IMR-90 (cell line): ENCODE data around the gene ERBB4. TPM values are rescaled to one million over a fixed set of nuclear protein-coding genes. Genes with fewer than 3 reads are reported as not detected.

Source experiments
- ATAC-seq: fragments of 200-7000 bp; cut with Tn5 transposase; 2 replicates; pipeline ENCODE4 v1.9.1; 2020; ENCODE audit warnings: low read depth, mild to moderate bottlenecking, moderate library complexity
- BruUV-seq: library from RNA; stranded (reverse); fragments of 400-500 nt; replicated peaks from 2 replicates; lab custom pipeline; 2021; lab: Mats Ljungman, UMichigan
- CTCF ChIA-PET: fragments of 300-600 bp; formaldehyde crosslinking; extraction: SDS; loops from one replicate; lab custom pipeline; 2021; ENCODE audit warnings: antibody characterized with exemption; lab: Yijun Ruan, JAX
- POLR2A ChIA-PET: fragments of 300-600 bp; sonication (Branson Sonifier 250); formaldehyde crosslinking; loops from one replicate; lab custom pipeline; 2022; ENCODE audit warnings: antibody characterized with exemption; ENCODE audit not compliant: unreplicated experiment; lab: Charles Lee
- DNase-seq: peaks from one replicate; pipeline ENCODE4 v3.0.0; 2013
- H2AFZ ChIP-seq: replicated peaks from 2 replicates; pipeline ENCODE3; 2013; ENCODE audit warnings: low read length, mild to moderate bottlenecking; ENCODE audit not compliant: poor library complexity
- H2AK5ac ChIP-seq: 2 replicates; pipeline ENCODE4 v1.6.1; 2013; ENCODE audit warnings: low read depth, low read length, inconsistent platforms
- H2AK9ac ChIP-seq: replicated peaks from 2 replicates; pipeline ENCODE3; 2013; ENCODE audit warnings: mild to moderate bottlenecking, low read depth, low read length, moderate library complexity; ENCODE audit not compliant: poor library complexity
- H2BK120ac ChIP-seq: 2 replicates; pipeline ENCODE4 v1.6.1; 2013; ENCODE audit warnings: low read depth, low read length, inconsistent platforms
- H2BK15ac ChIP-seq: 3 replicates; pipeline ENCODE4 v1.6.1; 2013; ENCODE audit warnings: low read depth, low read length, inconsistent platforms
- H2BK20ac ChIP-seq: 2 replicates; pipeline ENCODE4 v1.6.1; 2013; ENCODE audit warnings: low read depth, mild to moderate bottlenecking, inconsistent platforms, low read length, moderate library complexity
- H2BK5ac ChIP-seq: 2 replicates; pipeline ENCODE4 v1.6.1; 2013; ENCODE audit warnings: mild to moderate bottlenecking, low read depth, low read length, inconsistent platforms; ENCODE audit not compliant: poor library complexity, severe bottlenecking
- H3K14ac ChIP-seq: replicated peaks from 2 replicates; pipeline ENCODE4 v1.6.1; 2013; ENCODE audit warnings: low read depth, low read length, inconsistent platforms
- H3K18ac ChIP-seq: 2 replicates; pipeline ENCODE4 v1.6.1; 2013; ENCODE audit warnings: low read depth, low read length, control low read depth
- H3K23ac ChIP-seq: 2 replicates; pipeline ENCODE4 v1.6.1; 2013; ENCODE audit warnings: low read depth, low read length, inconsistent platforms
- H3K27ac ChIP-seq: 2 replicates; pipeline ENCODE4 v1.5.1; 2013; ENCODE audit warnings: mild to moderate bottlenecking, control low read depth, low read length; ENCODE audit not compliant: insufficient read depth
- H3K27me3 ChIP-seq: 2 replicates; pipeline ENCODE4 v1.6.1; 2013; ENCODE audit warnings: low read length; ENCODE audit not compliant: control insufficient read depth, insufficient read depth
- H3K36me3 ChIP-seq: 2 replicates; pipeline ENCODE4 v1.6.1; 2013; ENCODE audit warnings: low read length, mixed read lengths; ENCODE audit not compliant: control insufficient read depth, insufficient read depth
- H3K4ac ChIP-seq: 2 replicates; pipeline ENCODE4 v1.6.1; 2013; ENCODE audit warnings: low read depth, low read length, inconsistent platforms
- H3K4me1 ChIP-seq: 2 replicates; pipeline ENCODE4 v1.6.1; 2013; ENCODE audit warnings: low read length, mixed read lengths; ENCODE audit not compliant: control insufficient read depth, insufficient read depth
- H3K4me2 ChIP-seq: 2 replicates; pipeline ENCODE4 v1.6.1; 2013; ENCODE audit warnings: low read depth, mild to moderate bottlenecking, control low read depth, low read length, moderate library complexity
- H3K4me3 ChIP-seq: 2 replicates; pipeline ENCODE4 v1.5.1; 2013; ENCODE audit warnings: low read depth, mild to moderate bottlenecking, control low read depth, low read length, moderate library complexity; ENCODE audit not compliant: insufficient read depth
- H3K56ac ChIP-seq: 2 replicates; pipeline ENCODE4 v1.6.1; 2013; ENCODE audit warnings: low read length, inconsistent platforms; ENCODE audit not compliant: insufficient read depth; ENCODE audit errors: extremely low read depth
- H3K79me1 ChIP-seq, 2 experiments: 2 replicates each; pipeline ENCODE4 v1.6.1; 2013; ENCODE audit warnings: low read length in 2 of 2, inconsistent platforms in 1 of 2, low read depth in 1 of 2
- H3K9ac ChIP-seq: 2 replicates; pipeline ENCODE4 v1.6.1; 2013; ENCODE audit warnings: low read depth, low read length, control low read depth
- H3K9me1 ChIP-seq: 2 replicates; pipeline ENCODE4 v1.6.1; 2013; ENCODE audit warnings: low read length, inconsistent platforms; ENCODE audit not compliant: insufficient read depth
- H3K9me3 ChIP-seq: 2 replicates; pipeline ENCODE4 v1.6.1; 2013; ENCODE audit warnings: low read length; ENCODE audit not compliant: control insufficient read depth, insufficient read depth
- H4K20me1 ChIP-seq: 2 replicates; pipeline ENCODE4 v1.6.1; 2013; ENCODE audit warnings: low read length, inconsistent platforms; ENCODE audit not compliant: insufficient read depth
- H4K5ac ChIP-seq: 2 replicates; pipeline ENCODE4 v1.6.1; 2013; ENCODE audit warnings: mild to moderate bottlenecking, low read depth, low read length, control low read depth
- H4K8ac ChIP-seq, 2 experiments: 2 replicates each; pipeline ENCODE4 v1.6.1; 2013; ENCODE audit warnings: low read depth in 2 of 2, low read length in 2 of 2, control low read depth in 1 of 2, inconsistent platforms in 1 of 2
- H4K91ac ChIP-seq: 2 replicates; pipeline ENCODE4 v1.6.1; 2013; ENCODE audit warnings: low read depth, low read length, inconsistent platforms; ENCODE audit not compliant: insufficient read depth
- BHLHE40 ChIP-seq: fragments of 150-350 bp; IDR thresholded peaks from 2 replicates; pipeline ENCODE4 v1.6.1; 2016; ENCODE audit warnings: mild to moderate bottlenecking, low read depth, low read length
- CEBPB ChIP-seq: IDR thresholded peaks from 2 replicates; pipeline ENCODE4 v1.6.1; 2012; ENCODE audit warnings: low read depth, low read length, improper control_type of control experiment
- CHD1 ChIP-seq: IDR thresholded peaks from 2 replicates; pipeline ENCODE4 v1.6.1; 2012; ENCODE audit warnings: low read depth, low read length, improper control_type of control experiment
- CTCF ChIP-seq: conservative IDR thresholded peaks from 2 replicates; pipeline ENCODE4 v1.5.1; 2012; ENCODE audit warnings: mild to moderate bottlenecking, low read depth, low read length, improper control_type of control experiment
- ELK1 ChIP-seq: fragments of 150-350 bp; IDR thresholded peaks from 2 replicates; pipeline ENCODE4 v1.6.1; 2016; ENCODE audit warnings: low read depth, mild to moderate bottlenecking, low read length, moderate library complexity, borderline replicate concordance
- FOS ChIP-seq: fragments of 150-350 bp; IDR thresholded peaks from 2 replicates; pipeline ENCODE4 v1.6.1; 2016; ENCODE audit warnings: low read depth, low read length
- MAFK ChIP-seq: IDR thresholded peaks from 2 replicates; pipeline ENCODE4 v1.6.1; 2012; ENCODE audit warnings: low read depth, low read length, improper control_type of control experiment
- MAZ ChIP-seq: IDR thresholded peaks from 2 replicates; pipeline ENCODE4 v1.6.1; 2012; ENCODE audit warnings: low read depth, mild to moderate bottlenecking, low read length, improper control_type of control experiment, moderate library complexity, borderline replicate concordance
- MXI1 ChIP-seq: IDR thresholded peaks from 2 replicates; pipeline ENCODE4 v1.6.1; 2012; ENCODE audit warnings: low read depth, mild to moderate bottlenecking, low read length, moderate library complexity, borderline replicate concordance
- NFE2L2 ChIP-seq: fragments of 150-350 bp; IDR thresholded peaks from 2 replicates; pipeline ENCODE4 v1.6.1; 2016; ENCODE audit warnings: low read depth, mild to moderate bottlenecking, low read length
- RAD21 ChIP-seq: IDR thresholded peaks from 2 replicates; pipeline ENCODE4 v1.6.1; 2012; ENCODE audit warnings: low read length, improper control_type of control experiment
- RCOR1 ChIP-seq: IDR thresholded peaks from 2 replicates; pipeline ENCODE4 v1.6.1; 2012; ENCODE audit warnings: mild to moderate bottlenecking, low read length, improper control_type of control experiment; ENCODE audit not compliant: insufficient replicate concordance
- RFX5 ChIP-seq: IDR thresholded peaks from 2 replicates; pipeline ENCODE4 v1.8.0; 2012; ENCODE audit warnings: low read depth, mild to moderate bottlenecking, low read length, moderate library complexity
- SMC3 ChIP-seq: fragments of 150-350 bp; IDR thresholded peaks from 2 replicates; pipeline ENCODE4 v1.6.1; 2016; ENCODE audit warnings: low read depth, mild to moderate bottlenecking, antibody characterized with exemption, low read length, moderate library complexity
- USF2 ChIP-seq: fragments of 150-350 bp; IDR thresholded peaks from 2 replicates; pipeline ENCODE4 v1.6.1; 2017; ENCODE audit warnings: mild to moderate bottlenecking, antibody characterized with exemption, low read length, low read depth
- WGBS, 2 experiments: methylation state at CpG; one replicate each; pipeline versions ENCODE4 v1.1.5 to v1.1.7; 2013; ENCODE audit warnings: missing lambda C conversion rate in 2 of 2; ENCODE audit not compliant: insufficient read length in 1 of 2; ENCODE audit errors: extremely low coverage in 2 of 2; 5-methylcytosine and 5-hydroxymethylcytosine counted together
- dilution Hi-C: fragments of 300-500 bp; cut with HindIII; formaldehyde crosslinking; loops from one replicate; pipeline ENCODE4 v1.14.3; 2018; ENCODE audit warnings: low sequenced_read_pairs; ENCODE audit not compliant: unreplicated experiment
- in situ Hi-C: fragments of 300-500 bp; cut with MboI; formaldehyde crosslinking; loops from 3 replicates; pipeline ENCODE4 v1.14.3; 2019; ENCODE audit warnings: low sequenced_read_pairs, inconsistent platforms, mixed read lengths
- intact Hi-C: fragments of 100-400 bp; cut with micrococcal nuclease; formaldehyde crosslinking; loops from 2 replicates; pipeline ENCODE4 v1.10.0; 2022
- polyA plus RNA-seq, 3 experiments: library from polyadenylated mRNA; depleted of rRNA; stranded (reverse); fragments of >200 nt; gene quantifications; 2 replicates each; pipeline ENCODE4 v1.2.3, GENCODE V29; 2012; ENCODE audit warnings: low replicate concordance in 1 of 3
- total RNA-seq: library from RNA; depleted of rRNA; stranded (reverse); fragments of >200 nt; gene quantifications from 2 replicates; pipeline ENCODE4 v1.2.3, GENCODE V29; 2012

The ERBB4 gene
- total and polyA plus RNA-seq, 2 of the 4 experiments (the other 2 are of a cell fraction) = not detected

- TF ChIP-seq RFX5 (no peak), MXI1 (no peak), RCOR1 (no peak), MAFK (no peak), CTCF (no peak), CHD1 (no peak), SMC3 (no peak), MAZ (no peak), CEBPB (no peak), BHLHE40 (no peak), ELK1 (no peak), FOS (no peak), RAD21 (no peak), NFE2L2 (no peak), USF2 (no peak)
- Histone ChIP-seq H3K9ac (no peak overlapping the region), H2AFZ (no peak overlapping the region), H3K4me3 (no peak overlapping the region), H3K4ac (no peak overlapping the region), H2BK120ac (no peak overlapping the region), H4K20me1 (no peaks in the 10 kb centered on the region), H3K4me1 (no peaks in the 10 kb centered on the region), H3K79me1 (no peaks in the 10 kb centered on the region), H3K4me2 (no peak overlapping the region), H3K14ac (no peak overlapping the region), H3K23ac (no peak overlapping the region), H4K91ac (no peak overlapping the region), H3K9me3 (0 out of 2 replicates have a peak, but pooled peaks cover 3% of the 10 kb centered on the region), H3K18ac (no peak overlapping the region), H3K9me1 (no peaks in the 10 kb centered on the region), H3K36me3 (no peaks in the 10 kb centered on the region), H4K5ac (no peak overlapping the region), H2BK15ac (no peak overlapping the region), H2AK5ac (no peak overlapping the region), H2BK20ac (no peak overlapping the region), H2AK9ac (no peak overlapping the region), H3K56ac (no peak overlapping the region), H3K27ac (no peak overlapping the region), H2BK5ac (no peak overlapping the region), H4K8ac (no peak overlapping the region), H3K27me3 (no peaks in the 10 kb centered on the region)
- no peak for ATAC-seq
- no CpG with 5 or more reads among the region's 1 CpG for WGBS, 2 experiments
- POLR2A ChIA-PET = no interaction called here
- no peak for DNase-seq
- in situ Hi-C loops (no loop called here), intact Hi-C loops (no loop called here), dilution Hi-C loops (no loop called here)
- CTCF ChIA-PET = no interaction called here
- no TSS peak for BruUV-seq
Observed at GRCh38 chr2:211620986-211621385, 917.6 kb downstream of the ERBB4 start.
